Right atrium auricular region (tissue), 2 donors: ENCODE measurements around the gene OR5W2. TPM values are rescaled to one million over a fixed set of nuclear protein-coding genes. Genes with fewer than 3 reads are reported as not detected.
"Not testable (repeated sequence)": the region's sequence is repeated elsewhere in the genome, so short reads cannot be mapped to it uniquely, and the experiment has no call there.

ENCODE experiments used
- DNase-seq: peaks from one replicate; pipeline ENCODE4 v3.0.0-alpha.2; 2019; ENCODE audit warnings: low spot score
- H3K27ac ChIP-seq, 2 donors: fragments of 200-600 bp; sonication (generic); 1 replicate in 1 of 2; 2 replicates in 1 of 2; pipeline ENCODE4 v1.5.1; 2016 to 2019
- H3K27me3 ChIP-seq, 2 donors: fragments of 200-600 bp; sonication (generic); one replicate each; pipeline versions ENCODE4 v1.5.1 to v1.6.0; 2017 to 2019
- H3K36me3 ChIP-seq: fragments of 200-600 bp; sonication (generic); one replicate; pipeline ENCODE4 v1.5.1; 2016
- H3K4me1 ChIP-seq, 2 donors: fragments of 200-600 bp; sonication (generic); one replicate each; pipeline versions ENCODE4 v1.5.1 to v1.6.0; 2017 to 2019
- H3K4me3 ChIP-seq, 2 donors: fragments of 200-600 bp; sonication (generic); 1 replicate in 1 of 2; 2 replicates in 1 of 2; pipeline ENCODE4 v1.5.1; 2017 to 2019; ENCODE audit warnings: mild to moderate bottlenecking in 1 of 2, moderate library complexity in 1 of 2
- H3K9me3 ChIP-seq, 2 donors: fragments of 200-600 bp; sonication (generic); one replicate each; pipeline ENCODE4 v1.5.1; 2019
- total RNA-seq, 2 donors: library from RNA; depleted of rRNA; stranded (reverse); fragments of >200 nt; gene quantifications; one replicate each; pipeline ENCODE4 v1.1.0, GENCODE V29; 2016
- TF ChIP-seq, protein P1 (sequence below), 2 donors: fragments of 200-600 bp; sonication (generic); IDR thresholded peaks; one replicate each; pipeline ENCODE4 v1.5.1; 2019; ENCODE audit warnings: antibody characterized with exemption in 2 of 2

Gene OR5W2
- total RNA-seq, 2 donors from 2014 or later, result not detected

DNA sequence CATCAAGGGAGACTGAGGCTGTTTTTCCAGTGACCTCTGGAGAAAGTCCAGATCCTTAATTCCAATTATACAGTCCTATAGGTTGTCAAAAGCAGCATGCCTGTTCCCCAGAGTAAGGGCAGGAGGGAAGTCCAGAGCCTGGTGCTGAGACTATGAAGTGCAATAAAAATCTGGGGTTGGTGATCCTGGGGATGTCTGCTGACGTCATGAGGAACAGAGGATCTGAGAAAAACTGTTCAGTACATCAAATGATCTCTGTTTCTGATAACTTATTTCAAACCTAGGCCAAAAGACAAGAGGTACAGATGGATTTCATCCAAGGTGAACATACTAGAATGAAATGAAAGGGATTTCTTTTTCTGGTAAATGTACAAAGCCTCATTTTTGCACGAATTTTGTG, 12.1 kb downstream of the OR5W2 start:
- no peaks in the 10 kb centered on the region for H3K4me1 ChIP-seq
- no peaks in the 10 kb centered on the region for H3K36me3 ChIP-seq
- no peak for DNase-seq
- no peak overlapping the region for H3K4me3 ChIP-seq
- no peak overlapping the region for H3K27ac ChIP-seq
- H3K9me3 ChIP-seq, result no peaks in the 10 kb centered on the region
- TF ChIP-seq, protein P1, sequence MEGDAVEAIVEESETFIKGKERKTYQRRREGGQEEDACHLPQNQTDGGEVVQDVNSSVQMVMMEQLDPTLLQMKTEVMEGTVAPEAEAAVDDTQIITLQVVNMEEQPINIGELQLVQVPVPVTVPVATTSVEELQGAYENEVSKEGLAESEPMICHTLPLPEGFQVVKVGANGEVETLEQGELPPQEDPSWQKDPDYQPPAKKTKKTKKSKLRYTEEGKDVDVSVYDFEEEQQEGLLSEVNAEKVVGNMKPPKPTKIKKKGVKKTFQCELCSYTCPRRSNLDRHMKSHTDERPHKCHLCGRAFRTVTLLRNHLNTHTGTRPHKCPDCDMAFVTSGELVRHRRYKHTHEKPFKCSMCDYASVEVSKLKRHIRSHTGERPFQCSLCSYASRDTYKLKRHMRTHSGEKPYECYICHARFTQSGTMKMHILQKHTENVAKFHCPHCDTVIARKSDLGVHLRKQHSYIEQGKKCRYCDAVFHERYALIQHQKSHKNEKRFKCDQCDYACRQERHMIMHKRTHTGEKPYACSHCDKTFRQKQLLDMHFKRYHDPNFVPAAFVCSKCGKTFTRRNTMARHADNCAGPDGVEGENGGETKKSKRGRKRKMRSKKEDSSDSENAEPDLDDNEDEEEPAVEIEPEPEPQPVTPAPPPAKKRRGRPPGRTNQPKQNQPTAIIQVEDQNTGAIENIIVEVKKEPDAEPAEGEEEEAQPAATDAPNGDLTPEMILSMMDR (IDR thresholded peaks at IDR 0.05), result no peak
- H3K27me3 ChIP-seq, result no peaks in the 10 kb centered on the region

DNA sequence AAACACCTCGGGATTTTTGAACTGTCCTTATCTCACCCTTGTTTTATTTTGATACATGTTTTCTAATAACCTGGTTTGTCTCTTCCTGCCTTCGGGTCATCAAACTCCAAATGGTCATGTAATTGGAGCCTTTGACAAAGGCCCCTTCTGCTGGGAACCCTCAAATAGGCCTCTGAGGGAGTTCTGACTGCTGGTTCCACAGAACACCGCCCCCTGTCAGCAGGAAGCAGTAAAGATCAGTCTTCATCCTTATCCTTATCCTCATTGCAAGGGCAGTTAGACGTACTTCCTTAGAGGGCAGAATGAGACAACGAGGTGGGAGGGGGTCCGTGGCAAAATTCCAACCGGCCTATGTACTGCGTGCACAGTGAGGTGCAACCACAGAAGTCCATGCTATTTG, 19.2 kb downstream of the OR5W2 start:
- H3K4me1 ChIP-seq, result no peaks in the 10 kb centered on the region
- no peaks in the 10 kb centered on the region for H3K9me3 ChIP-seq
- no peak overlapping the region for H3K27ac ChIP-seq
- no peaks in the 10 kb centered on the region for H3K27me3 ChIP-seq
- no peaks in the 10 kb centered on the region for H3K36me3 ChIP-seq
- TF ChIP-seq, protein P1 (IDR thresholded peaks at IDR 0.05), result no peak
- no peak for DNase-seq
- no peak overlapping the region for H3K4me3 ChIP-seq

DNA sequence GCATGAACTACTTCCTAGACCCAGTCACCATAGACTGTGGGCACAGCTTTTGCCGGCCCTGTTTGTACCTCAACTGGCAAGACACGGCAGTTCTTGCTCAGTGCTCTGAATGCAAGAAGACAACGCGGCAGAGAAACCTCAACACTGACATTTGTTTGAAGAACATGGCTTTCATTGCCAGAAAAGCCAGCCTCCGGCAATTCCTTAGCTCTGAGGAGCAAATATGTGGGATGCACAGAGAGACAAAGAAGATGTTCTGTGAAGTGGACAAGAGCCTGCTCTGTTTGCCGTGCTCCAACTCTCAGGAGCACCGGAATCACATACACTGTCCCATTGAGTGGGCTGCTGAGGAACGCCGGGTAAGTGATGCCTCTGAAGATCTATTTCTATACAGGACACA, 28.9 kb downstream of the OR5W2 start:
- not testable (repeated sequence) for DNase-seq, H3K27me3 ChIP-seq, H3K4me3 ChIP-seq, H3K9me3 ChIP-seq, H3K4me1 ChIP-seq, H3K27ac ChIP-seq, H3K36me3 ChIP-seq

DNA sequence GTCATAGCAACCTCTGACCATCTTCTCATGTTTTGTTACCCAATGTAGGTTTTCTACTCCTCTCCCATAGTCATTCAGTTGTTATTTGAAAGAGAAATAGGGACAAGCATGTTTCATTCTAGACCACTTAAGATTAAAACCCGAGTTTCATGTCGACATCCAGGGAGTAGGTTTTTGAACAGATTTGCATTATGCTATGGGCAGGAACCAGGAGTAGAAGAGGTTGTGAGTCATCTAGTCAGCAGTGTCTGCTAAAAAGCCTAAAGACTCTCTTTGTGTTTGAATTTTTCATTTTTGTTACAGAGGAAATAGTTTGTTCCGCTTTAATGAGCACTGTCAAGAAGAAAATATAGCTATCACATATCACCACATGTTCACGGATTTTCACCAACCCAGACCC, 29.4 kb downstream of the OR5W2 start:
- H3K27ac ChIP-seq, H3K4me3 ChIP-seq, H3K9me3 ChIP-seq, H3K4me1 ChIP-seq, DNase-seq, H3K36me3 ChIP-seq, H3K27me3 ChIP-seq: not testable (repeated sequence)

DNA sequence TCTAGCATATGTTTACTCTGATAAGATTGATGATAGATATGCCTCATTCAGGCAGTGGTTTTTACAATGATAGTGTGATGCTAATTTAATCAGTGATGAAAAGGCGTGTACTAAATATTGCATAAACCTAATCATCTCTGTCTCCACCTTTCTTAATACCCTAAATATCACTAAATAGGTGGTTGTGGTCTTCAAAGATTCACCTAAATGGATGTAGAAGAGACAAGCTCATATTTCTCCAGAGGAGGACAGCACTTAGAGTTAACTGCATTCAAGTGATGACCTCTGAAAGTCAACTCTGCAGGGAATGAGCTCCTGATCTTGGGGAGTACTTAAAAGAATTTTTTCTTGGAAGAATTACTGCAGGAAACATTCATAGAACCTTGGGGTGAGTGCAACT, 31.4 kb downstream of the OR5W2 start, which contains the start of gene TRIM51:
Gene TRIM51 (plus strand): TSS at position 301 of the 400 bp plus-strand sequence. CDS start 2,132 bp downstream, outside the sequence.
- not testable (repeated sequence) for H3K27ac ChIP-seq, H3K36me3 ChIP-seq, H3K4me1 ChIP-seq, DNase-seq, H3K9me3 ChIP-seq, H3K27me3 ChIP-seq, H3K4me3 ChIP-seq

DNA sequence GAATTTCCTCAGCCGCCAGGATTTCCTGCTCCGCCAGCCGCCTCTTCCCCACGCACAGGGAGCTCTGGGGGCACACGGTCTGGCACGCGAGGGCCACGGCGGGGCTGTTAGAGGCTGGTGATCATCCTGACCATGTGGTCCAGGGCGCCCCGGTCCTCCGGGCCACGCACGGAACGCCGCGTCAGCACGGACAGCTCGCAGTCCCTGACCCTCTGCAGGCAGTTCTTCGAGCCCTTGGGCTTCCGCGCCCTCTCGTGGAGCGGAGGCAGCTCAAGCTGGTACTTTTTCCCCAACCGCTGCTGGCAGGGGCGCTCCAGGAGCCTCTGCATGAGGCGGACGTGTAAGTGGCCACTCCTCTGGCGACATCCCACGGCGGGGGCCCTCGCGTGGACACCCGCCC, 41.2 kb downstream of the OR5W2 start:
- H3K27ac ChIP-seq, H3K36me3 ChIP-seq, H3K9me3 ChIP-seq, H3K4me1 ChIP-seq, DNase-seq, H3K27me3 ChIP-seq: not testable (repeated sequence)
- peak overlapping the region in 1 of 2 donors; percentile 21 for H3K4me3 ChIP-seq

DNA sequence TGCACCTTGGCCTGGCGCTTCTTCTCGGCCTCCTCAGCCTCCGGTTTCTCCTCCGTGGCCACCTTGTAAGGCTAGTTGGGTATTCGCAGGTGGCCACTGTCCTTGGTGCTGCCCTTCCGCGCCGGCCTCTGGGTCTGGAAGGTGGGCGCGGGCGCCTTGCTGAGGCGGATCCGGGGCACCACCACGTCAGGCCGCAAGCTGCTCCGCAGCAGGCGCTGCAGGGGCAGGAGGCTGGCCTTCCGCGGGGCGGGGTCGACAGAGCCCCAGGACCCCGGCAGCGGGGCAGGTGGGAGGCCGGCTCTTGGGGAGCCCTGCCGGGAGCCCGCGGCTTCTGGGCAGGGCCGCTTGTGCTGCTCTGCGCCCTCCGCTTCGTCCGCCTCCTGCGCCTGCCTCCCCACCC, 41.7 kb downstream of the OR5W2 start:
- H3K4me1 ChIP-seq, DNase-seq, H3K9me3 ChIP-seq, H3K27ac ChIP-seq, H3K36me3 ChIP-seq, H3K27me3 ChIP-seq: not testable (repeated sequence)
- peak overlapping the region in 1 of 2 donors; percentile 21 for H3K4me3 ChIP-seq

DNA sequence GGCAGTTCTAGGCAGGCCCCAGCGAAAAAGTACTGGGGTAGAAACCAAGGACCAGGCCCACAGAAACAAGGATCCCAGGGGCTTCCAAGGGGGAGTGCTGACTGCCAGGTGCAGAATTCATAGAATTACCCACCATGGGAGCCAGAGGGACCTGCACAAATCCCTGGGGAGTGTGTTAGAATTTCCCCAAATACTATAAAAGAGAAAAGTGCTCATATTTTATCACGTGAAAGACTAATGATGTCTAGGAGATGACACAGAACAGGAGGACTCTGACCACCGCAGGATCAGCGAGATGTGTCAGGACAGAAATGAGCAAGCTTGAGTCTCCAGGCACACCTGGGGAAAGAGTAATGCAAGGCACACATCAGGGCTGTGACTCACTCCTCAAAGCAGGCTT, 47.0 kb downstream of the OR5W2 start:
- DNase-seq, H3K27ac ChIP-seq, H3K36me3 ChIP-seq, H3K4me3 ChIP-seq, H3K27me3 ChIP-seq, H3K4me1 ChIP-seq, H3K9me3 ChIP-seq: not testable (repeated sequence)

Other genes starting within 250 kb of the OR5W2 start
- gene OR5D13, start 141.1 kb downstream of the OR5W2 start, total RNA-seq, result not detected
- not detected for gene OR5D14, start 119.0 kb downstream of the OR5W2 start, total RNA-seq
- not detected for gene OR5L1, start 103.2 kb downstream of the OR5W2 start, total RNA-seq
- not detected for gene OR5D18, start 95.0 kb downstream of the OR5W2 start, total RNA-seq
- not detected for gene OR5L2, start 87.4 kb downstream of the OR5W2 start, total RNA-seq
- gene OR5D16, start 75.8 kb downstream of the OR5W2 start, total RNA-seq, result not detected
- gene TRIM51, start 31.3 kb downstream of the OR5W2 start, total RNA-seq, result not detected
- not detected for gene OR5I1, start 21.8 kb upstream of the OR5W2 start, total RNA-seq
- gene OR10AG1, start 55.4 kb upstream of the OR5W2 start, total RNA-seq, result not detected
- gene OR5F1, start 80.0 kb upstream of the OR5W2 start, total RNA-seq, result not detected
- gene OR5AS1, start 113.1 kb upstream of the OR5W2 start, total RNA-seq, result not detected
- not detected for gene OR8I2, start 178.7 kb upstream of the OR5W2 start, total RNA-seq
- not detected for gene OR8H2, start 189.1 kb upstream of the OR5W2 start, total RNA-seq
- gene OR8H3, start 207.8 kb upstream of the OR5W2 start, total RNA-seq, result not detected
- gene OR8J3, start 225.6 kb upstream of the OR5W2 start, total RNA-seq, result not detected
- gene OR8K5, start 245.7 kb upstream of the OR5W2 start, total RNA-seq, result not detected